GM19351 (cell line): ENCODE data around the gene C1orf35.

Experiments used
- ATAC-seq: cut with Tn5 transposase; IDR thresholded peaks from one replicate; pipeline ENCODE4 v1.9.1; 2021; ENCODE audit warnings: mild to moderate bottlenecking, moderate library complexity; ENCODE audit not compliant: unreplicated experiment

C1orf35 gene

DNA sequence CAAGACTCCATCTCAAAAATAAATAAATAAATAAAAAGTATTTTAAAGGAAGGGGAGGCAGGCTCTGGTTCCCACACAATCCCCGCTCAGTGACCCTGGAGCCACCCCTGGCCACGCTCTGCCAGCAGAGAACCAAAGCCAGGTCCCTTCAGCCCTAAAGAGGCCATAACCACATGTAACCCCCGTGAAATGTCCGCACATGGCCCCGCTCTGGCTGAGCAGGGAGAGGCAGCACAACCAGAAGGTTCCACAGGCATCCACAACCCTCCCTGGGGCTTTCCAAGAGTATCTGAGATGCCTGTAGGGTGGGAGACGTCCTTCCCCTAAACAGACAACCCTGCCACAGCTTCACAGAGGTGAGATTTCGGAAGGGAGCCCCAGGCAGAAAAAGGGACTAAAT, 22.0 kb downstream of the C1orf35 start:
- ATAC-seq: no peak

DNA sequence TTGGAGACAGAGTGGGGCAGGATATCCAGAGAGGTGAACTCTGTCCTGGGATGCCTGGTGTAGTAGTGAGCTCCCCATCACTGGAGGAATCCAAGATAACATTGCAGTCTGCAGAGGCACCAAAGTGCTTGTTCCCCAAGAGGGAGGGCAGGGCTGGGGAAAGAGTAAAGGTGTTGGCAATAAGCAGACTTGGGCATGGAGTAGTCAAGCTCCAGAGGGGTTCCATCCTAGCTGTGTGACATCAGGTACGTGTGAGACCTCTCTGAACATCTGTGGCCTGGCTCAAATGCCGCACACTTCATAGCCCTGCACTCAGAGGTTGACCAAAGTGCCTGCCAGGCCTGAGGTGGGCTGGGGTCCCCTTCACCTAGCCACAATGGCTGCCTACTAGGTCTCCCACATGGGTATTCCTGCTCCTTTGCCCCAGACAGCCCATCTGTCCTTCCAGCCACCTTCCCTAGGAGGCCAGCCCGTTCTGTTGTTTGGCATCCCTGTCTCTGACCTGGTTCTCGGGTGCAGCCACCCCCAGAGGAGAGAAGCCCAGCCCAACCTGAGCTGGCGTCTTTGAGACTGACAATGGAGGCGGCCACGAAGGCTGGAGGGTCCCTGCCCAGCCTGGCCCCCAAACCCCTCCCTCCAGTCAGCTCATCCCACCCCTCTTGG, 23.4 kb downstream of the C1orf35 start:
- ATAC-seq: no peak

DNA sequence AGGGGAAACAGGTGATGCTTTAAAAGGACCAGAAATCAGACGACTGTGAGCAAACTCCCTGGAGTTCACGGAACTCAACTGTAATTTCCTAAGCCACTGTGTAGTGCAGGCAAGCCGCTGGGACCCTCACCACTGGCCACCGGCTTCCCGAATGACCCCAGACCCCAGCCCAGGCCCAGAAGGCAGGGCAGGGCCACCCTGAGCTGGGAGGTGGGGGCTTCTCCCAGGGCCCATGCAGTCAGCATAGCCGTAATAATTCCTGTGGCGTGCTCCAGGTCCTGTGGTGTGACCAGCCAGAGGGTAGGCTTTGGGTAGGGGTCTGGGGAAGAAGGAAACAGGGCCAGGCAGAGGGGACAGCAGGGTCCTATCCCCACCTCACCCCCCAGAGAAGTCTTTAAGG, 24.1 kb downstream of the C1orf35 start:
- ATAC-seq: no peak

DNA sequence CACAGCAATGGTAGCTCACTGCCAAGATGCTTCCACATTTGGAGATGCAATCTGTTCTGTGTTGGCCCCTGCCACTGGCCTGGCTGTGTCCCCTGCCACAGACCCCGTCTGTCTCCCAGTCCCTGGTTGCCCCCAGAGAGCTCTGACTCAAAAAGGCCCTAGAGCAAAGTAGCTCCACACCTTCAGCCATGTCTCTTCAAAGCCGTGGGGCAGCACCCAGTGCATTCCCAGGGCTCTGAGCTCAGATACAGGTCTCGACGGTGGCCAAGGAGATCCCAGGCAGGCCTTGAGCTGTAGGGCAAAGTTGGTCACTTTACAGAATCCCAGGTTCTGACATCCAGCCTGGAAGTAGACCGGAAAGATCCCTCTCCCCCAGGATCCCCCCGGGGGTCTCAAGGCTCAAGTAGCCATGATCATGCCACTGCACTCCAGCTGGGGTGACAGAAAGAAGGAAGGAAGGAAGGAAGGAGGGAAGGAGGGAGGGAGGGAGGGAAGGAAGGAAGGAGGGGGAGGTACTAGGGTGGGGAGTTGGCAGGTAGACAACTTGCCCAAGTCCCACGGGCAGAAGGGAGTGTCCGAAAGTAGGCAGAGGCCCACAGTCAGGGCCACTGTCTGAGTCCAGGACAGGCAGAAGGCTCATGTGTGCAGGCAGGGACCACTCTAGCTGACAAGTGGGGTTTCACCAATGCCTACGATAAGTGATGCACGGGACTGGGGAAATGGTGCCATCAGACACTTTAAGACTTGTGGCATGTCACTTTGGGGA, 25.4 kb downstream of the C1orf35 start:
- ATAC-seq: no peak

DNA sequence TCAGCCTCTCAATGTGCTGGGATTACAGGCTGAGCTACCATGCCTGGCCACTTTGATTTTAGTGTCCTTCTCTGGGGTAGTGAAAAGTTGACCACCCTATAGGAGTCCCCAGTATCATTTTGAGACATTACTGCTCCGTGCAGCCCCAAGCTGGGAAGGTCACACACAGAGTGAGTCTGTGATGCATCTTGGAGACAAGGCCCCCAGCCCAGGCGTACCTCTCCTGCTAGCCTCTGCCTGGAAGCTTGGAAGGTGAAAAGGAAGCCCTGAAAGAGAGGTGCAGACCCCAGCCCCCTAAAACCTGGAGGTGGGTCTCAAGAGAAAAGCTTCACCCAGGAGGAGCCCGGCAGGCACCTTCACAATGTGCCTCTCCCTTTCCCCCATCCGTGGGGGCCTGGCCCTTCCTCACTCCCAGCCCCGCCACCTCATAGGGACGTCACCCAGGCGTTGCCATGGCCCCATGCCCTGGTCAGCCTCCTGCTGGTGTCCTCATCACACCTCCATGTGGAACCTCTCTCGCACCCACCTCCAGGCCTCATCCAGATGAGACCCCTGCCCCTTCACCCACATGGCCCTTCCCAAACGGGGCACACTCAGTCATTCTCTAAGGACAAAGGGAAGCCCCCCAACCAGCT, 26.2 kb downstream of the C1orf35 start:
- ATAC-seq: no peak

DNA sequence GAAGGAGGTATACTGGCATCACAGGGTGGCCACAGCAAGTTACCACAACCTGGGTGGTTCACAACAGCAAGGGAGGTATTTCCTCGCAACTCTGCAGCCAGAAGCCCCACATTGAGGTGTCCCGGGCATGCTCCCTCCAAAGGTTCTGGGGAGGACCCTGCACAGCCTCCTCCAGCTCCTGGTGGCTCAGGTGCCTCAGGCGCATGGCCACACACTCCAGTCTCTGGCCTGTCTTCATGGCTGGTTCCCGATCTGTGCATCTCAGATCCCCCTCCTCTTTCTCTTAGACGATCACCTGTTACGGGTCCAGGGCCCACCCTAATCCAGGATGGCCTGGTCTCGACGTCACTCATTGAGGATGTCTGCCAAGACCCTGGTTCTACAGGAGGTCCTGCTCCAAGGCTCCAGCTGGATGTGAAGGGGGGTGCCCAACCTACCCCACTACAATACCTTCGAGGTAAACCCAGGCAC, 27.3 kb downstream of the C1orf35 start:
- no peak for ATAC-seq

DNA sequence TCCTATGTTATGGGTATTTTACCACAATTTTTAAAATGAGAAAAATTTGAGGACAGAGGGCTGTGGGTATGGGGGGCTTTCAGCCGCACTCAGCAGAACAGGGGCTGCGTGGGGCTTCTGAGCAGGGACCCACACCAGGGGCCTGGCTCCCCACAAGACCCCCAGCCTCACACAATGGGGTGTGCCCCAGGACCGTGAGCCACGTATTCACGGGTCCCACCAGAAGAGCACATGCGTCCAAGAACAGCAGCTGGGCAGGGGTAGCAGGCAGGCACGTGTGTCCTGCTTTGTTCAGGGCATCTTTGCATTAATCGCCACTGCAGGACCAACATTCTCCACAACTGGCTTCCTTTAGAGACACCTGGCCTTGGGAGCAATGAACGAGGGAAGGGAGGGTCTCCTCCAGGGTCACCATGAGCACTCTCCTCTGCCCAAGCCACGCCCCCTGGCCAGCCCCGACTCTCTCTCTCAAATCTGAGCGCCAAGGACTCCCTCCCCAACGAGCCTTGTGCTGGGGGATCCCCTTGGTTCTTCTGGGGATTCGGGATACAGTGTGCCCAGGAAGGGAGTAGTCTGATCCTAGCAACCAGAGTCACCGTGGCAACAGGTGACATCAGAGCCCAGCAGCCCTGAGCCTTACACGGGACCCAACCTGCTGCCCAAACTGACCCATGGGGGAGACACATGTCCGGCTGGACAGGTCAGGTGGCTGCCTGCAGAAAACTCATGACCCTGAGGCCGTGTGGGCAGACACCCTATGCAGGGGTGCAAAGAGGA, 28.0 kb downstream of the C1orf35 start:
- no peak for ATAC-seq

DNA sequence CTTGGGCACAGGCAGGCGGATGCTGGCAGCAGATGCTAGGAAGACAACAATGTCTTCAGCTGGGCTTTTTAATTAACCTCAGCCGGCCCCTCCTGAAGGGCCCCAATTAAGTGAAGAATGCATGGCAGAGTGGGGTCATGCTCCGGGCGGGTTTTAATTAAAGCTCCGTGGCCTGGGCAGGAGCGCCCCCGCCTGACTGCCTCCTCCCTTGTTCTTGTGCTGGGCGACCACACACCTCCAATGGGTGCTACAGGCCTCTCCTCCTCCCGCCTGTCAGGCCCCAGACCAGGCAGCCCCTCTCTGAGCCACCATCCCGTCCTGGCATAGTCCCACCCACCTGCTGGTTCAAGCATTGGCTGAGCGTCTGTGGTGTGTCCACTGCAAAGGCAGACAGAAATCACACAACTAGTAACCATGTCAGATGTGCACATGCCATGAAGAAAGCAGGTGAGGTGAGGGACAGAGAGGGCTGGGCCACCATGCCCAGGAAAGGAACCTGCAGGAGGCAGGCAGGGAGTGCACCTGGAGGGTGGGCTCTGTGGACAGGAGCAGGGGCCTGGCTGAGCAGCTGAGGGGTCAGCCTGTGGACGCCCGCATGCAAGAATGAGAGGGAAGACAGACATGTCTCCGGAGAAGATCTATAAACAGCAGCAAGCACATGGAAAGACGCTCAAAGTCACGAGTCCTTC, 29.1 kb downstream of the C1orf35 start:
- ATAC-seq: no peak

DNA sequence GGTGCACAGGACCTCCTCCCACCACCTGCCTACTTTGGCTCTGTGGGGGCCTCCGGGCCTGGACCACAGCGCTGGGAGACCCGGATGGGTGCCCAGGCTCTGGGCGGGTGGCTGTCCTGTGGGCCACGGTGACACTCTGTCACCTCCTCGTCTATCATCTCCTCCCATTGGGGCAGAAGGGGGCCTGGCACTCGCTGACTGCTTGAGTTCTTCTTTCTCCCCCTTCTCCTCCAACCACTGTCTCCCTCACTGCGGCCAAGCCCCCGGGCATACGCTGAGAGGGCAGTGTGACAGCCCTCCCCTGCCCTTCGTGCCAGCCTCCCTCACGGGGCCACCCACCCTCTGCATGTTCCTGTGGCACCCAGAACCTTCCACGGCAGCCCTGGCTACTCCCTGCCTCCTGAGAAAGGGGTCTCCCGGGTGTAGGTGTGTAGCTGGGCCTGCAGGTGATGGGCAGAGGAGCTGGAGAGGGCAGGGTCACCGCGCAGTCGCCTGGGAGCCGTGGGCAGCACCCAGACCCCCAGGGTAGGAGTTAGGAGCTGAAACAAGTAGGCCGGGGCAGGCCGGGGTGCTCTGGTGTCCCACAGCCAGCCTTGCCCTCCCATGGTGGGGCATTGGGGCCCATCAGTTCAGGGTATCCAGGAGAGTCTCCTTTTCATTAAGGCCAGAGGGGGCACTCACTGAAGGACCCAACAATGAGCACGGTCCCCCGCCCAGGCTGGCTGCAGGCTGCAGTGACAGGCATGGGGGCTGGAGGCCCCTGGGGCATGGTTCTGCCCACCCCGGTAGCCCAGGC, 29.9 kb downstream of the C1orf35 start:
- ATAC-seq: no peak

DNA sequence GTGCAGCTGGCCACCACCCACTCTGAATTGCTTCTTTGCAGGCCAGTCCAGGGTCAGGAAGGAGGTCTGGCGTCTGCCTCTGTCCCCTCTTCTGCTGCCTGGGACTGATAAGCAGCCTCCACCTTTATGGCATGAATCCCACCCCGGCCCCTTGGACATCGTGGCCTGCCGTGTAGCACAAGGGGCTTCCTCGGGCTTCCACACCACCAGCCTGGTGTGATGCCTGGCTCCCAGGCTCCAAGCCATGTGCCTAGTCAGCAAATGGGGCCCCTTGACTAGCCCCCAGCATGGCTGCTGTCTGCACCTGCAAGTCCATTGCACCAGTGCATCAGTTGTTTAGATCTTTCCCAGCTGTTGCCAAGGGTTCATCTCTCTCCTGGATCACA, 30.5 kb downstream of the C1orf35 start:
- ATAC-seq: no peak

DNA sequence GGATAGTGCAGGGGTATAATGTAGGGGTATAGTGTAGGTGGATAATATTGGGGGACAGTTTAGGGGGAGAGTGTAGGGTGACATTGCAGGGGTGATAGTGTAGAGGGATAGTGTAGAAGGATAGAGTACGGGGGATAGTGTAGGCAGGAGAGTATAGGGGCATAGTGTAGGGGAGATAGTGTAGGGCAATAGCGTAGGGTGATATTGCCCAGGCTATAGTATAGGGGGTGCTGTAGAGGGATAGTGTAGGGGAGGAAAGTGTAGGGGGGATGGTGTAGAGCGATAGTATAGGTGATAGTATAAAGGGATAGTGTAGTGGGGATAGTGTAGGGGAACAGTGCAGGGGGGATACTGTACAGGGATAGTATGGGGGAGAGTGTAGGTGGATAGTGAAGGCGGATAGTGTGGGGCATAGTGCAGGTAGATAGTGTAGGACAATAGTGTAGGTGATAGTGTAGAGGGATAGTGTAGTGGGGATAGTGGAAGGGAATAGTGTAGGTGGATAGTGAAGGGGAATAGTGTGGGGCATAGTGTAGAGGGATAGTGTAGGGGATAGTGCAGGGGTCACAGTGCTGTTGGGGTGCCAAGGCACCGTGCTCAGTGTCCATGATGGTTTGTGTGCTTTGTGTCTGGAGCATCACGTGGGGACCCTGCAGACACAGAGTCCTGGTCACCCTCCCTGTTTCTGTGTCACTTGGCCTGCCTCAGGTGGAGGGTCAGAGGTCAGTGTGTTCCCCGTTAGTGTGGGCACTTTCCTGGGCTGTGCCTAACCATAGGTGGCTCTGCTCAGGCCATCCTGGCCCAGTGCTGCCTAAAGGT, 31.1 kb downstream of the C1orf35 start:
- no peak for ATAC-seq

DNA sequence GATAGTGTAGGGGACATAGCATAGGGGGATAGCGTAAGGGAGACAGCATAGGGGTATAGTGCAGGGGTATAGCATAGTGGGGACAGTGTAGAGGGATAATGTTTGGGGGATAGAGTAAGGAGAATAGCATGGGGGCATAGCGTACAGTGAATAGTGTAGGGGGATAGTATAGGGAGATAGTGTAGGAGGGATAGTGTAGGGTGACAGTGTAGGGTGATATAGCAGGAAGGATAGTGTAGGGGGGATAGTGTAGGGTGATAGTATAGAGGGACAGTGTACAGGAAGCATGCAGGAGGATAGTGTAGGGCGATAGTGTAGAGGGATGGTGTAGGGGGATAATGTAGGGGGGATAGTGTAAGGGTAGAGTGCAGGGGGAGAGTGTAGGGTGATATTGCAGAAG, 32.3 kb downstream of the C1orf35 start:
- no peak for ATAC-seq

DNA sequence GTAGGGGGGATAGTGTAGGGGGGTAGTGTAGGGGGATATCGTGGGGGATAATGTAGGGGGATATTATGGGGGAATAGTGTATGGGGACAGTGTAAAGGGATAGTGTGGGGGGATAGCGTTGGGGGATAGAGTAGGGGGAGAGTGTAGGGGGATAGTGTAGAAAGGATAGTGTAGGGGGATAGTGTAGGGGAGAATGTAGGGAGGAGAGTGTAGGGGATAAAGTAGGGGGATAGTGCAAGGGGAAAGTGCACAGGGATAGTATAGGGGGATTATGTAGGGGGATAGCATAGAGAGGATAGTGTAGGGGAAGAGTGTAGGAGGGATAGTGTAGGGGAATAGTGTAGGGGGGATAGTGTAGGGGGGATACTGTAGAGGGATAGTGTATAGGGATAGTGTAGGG, 33.0 kb downstream of the C1orf35 start:
- no peak for ATAC-seq

DNA sequence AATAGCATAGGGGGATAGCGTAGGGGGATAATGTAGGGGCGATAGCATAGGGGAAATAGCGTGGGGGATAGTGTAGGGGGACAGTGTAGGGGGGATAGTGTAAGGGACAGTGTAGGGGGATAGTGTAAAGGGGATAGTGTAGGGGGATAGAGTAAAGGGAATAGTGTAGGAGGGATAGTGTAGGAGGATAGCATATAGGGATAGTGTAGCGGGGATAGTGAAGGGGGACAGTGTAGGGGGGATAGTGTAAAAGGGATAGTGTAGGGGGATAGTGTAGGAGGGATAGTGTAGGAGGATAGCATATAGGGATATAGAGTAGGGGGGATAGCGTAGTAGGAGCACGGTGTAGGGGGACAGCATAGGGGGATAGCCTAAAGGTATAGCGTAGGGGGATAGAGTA, 34.8 kb downstream of the C1orf35 start:
- no peak for ATAC-seq

DNA sequence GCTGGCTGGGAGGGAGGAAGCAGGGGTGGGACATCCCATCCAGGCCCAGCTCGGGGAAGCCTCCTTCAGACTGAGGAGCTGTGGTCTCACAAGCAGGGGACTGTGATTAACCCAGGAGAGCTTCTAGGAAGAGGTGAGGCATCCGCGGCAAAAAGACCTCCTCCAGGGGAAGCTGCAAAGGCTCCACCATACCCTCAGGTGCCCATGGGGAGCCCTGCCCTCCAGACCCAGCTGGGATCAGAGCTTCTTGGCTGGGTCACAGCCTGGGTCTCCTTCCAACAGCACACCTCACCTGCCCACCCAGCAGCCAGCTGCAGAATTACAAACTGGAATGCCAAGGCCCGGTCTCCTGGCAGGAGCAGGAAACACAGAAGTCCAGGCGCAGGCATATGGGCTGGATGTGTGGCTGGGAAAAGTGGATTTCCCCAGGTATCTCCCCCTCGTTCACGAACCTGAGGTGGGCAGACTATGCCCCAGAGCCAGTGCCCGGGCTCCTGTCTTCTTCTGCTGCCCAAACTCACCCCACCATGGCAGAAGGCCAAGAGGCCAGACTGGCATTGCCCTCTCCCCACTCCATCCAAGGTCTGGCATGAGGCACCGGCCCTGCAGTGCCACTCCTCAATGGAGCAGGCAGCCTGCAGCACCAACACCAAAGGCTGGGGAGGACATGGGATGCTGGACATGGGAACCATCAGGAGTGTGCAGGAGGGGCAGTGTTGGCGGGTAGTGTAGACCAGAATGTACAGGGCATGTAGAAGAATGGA, 36.1 kb downstream of the C1orf35 start:
- ATAC-seq: no peak

DNA sequence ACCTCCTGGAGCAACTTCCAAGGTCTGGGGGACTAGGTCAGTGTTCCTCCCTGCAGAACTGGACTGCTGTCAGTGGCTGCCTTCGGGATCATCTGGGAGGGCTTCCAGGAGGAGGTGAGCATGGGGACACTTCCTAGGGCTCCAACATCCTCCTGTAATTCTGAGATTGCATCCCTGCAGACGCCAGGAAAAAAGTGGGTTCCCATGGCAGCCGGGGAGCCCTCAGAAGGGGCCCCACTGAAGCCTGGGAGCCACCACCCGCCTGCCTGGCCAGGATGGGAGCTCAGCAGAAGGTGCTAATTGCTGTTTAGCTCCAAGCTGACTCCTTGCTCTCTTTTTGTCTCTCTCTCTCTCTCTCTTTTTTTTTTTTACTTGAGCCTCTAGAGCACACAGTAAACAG, 36.7 kb downstream of the C1orf35 start:
- no peak for ATAC-seq

DNA sequence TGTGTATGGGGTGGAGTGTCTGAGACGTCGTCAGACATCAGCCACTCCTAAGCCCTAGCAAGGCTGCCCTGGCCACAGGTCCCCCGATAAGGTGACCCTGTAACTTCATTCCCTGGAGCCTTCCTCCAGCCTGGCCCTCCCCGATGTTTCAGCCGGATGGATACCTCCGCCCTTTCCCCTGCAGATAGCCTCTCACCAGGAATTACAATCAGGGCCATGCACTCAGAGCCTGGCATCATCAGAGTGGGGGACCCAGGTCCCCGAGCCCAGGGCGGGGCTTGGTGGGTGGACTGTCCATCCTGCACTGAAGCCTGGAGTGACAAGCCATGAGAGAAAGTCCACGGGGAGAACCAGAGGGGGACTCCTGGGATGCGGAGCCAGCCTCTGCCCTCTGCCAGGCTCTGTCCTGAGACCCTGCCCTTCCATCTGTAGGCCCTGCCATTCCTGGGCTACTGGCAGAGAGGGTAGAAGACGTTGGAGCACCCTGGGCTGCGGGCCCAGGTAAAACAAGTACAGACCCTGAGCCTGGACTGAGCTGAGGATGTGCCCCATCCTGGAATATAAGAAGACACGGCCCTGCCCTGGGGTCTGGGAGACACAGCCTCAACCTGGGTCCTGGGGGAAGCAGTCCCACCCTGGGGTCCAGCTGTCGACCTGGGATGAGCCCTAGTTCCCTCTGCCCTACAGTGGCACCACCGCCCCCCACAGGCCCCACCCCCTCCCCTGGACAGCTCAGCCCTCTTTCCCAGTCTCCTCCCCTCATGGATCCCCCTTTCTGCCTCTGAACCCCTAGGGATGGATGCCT, 37.4 kb downstream of the C1orf35 start:
- no peak for ATAC-seq
